Fibroblast of skin of scalp (primary cell): ENCODE data around the gene SPTBN4.
"Not testable (repeated sequence)": the region's sequence is repeated elsewhere in the genome, so short reads cannot be mapped to it uniquely, and the experiment has no call there.

Experiments used
- DNase-seq: peaks from one replicate; pipeline ENCODE4 v3.0.0-alpha.2; 2013

Gene SPTBN4

GRCh38 chr19:40530091-40530901 is 63.5 kb downstream of the SPTBN4 start:
- DNase-seq = no peak

- no peak for DNase-seq
These were observed 66.7 kb downstream of the SPTBN4 start for GRCh38 chr19:40533508-40533907.

- no peak for DNase-seq
These were observed 67.3 kb downstream of the SPTBN4 start for GRCh38 chr19:40534148-40534547.

- DNase-seq = peak; percentile 22
These were observed 72.3 kb downstream of the SPTBN4 start for GRCh38 chr19:40539070-40539469.

- DNase-seq = peak; percentile 70
These were observed 75.5 kb downstream of the SPTBN4 start for GRCh38 chr19:40542202-40542859.

- DNase-seq = no peak
These were observed 76.3 kb downstream of the SPTBN4 start for GRCh38 chr19:40543029-40543597.

- DNase-seq = not testable (repeated sequence)
These were observed 79.5 kb downstream of the SPTBN4 start for GRCh38 chr19:40546153-40546841.

- not testable (repeated sequence) for DNase-seq
These were observed 80.4 kb downstream of the SPTBN4 start for GRCh38 chr19:40547190-40547589.

GRCh38 chr19:40547836-40548235 is 81.0 kb downstream of the SPTBN4 start:
- no peak for DNase-seq

- DNase-seq = peak; percentile 37
These were observed 82.4 kb downstream of the SPTBN4 start for GRCh38 chr19:40549007-40549708.

- DNase-seq = no peak
These were observed 84.2 kb downstream of the SPTBN4 start for GRCh38 chr19:40550951-40551350.

- no peak for DNase-seq
These were observed 86.0 kb downstream of the SPTBN4 start for GRCh38 chr19:40552848-40553247.

GRCh38 chr19:40553885-40554857 is 87.4 kb downstream of the SPTBN4 start:
- DNase-seq = no peak

- DNase-seq = no peak
These were observed 89.3 kb downstream of the SPTBN4 start for GRCh38 chr19:40555978-40556689.

GRCh38 chr19:40556953-40557530 is 90.2 kb downstream of the SPTBN4 start:
- no peak for DNase-seq

GRCh38 chr19:40559394-40559793 is 92.6 kb downstream of the SPTBN4 start:
- DNase-seq = no peak

- no peak for DNase-seq
These were observed 93.3 kb downstream of the SPTBN4 start for GRCh38 chr19:40560092-40560507.

GRCh38 chr19:40561947-40562346 is 95.1 kb downstream of the SPTBN4 start:
- no peak for DNase-seq

- not testable (repeated sequence) for DNase-seq
These were observed 97.7 kb downstream of the SPTBN4 start for GRCh38 chr19:40564535-40564934.

- no peak for DNase-seq
These were observed 98.6 kb downstream of the SPTBN4 start for GRCh38 chr19:40565355-40565754.
